A549 (cell line): ENCODE results near the gene ROR2. TPM values are rescaled to one million over a fixed set of nuclear protein-coding genes. Genes with fewer than 3 reads are reported as not detected.

Experiments used
- ATAC-seq, 2 experiments: fragments of 200-7000 bp in 1 of 2; fragments of >200 bp in 1 of 2; cut with Nextera tagmentation in 1 of 2; cut with Tn5 transposase in 1 of 2; 3 replicates each; pipeline versions ENCODE4 v1.8.0 to v1.9.1; 2018 to 2020; ENCODE audit warnings: mild to moderate bottlenecking in 1 of 2, moderate library complexity in 1 of 2
- CTCF ChIA-PET: fragments of 300-600 bp; sonication (Branson Sonifier 250); formaldehyde crosslinking; extraction: SDS; loops from one replicate; lab custom pipeline; 2021; ENCODE audit warnings: antibody characterized with exemption, inconsistent platforms; lab: Yijun Ruan, JAX
- POLR2A ChIA-PET: fragments of 350-600 bp; formaldehyde crosslinking; extraction: SDS; loops from one replicate; lab custom pipeline; 2021; ENCODE audit warnings: antibody characterized with exemption, inconsistent platforms; lab: Yijun Ruan, JAX
- DNase-seq, 2 experiments: peaks; one replicate each; pipeline versions ENCODE4 v3.0.0 to v3.0.0-alpha.2; 2011 to 2016; ENCODE audit warnings: low read depth in 1 of 2, low spot score in 1 of 2
- FAIRE-seq: peaks from 2 replicates; lab custom pipeline; 2011; peaks lifted over from hg19 to GRCh38; lab: Jason Lieb, UNC
- H3K27ac ChIP-seq, 2 experiments: fragments of >200 bp; sonication (Bioruptor Twin); formaldehyde crosslinking; 3 replicates each; pipeline ENCODE4 v1.5.1; 2016 to 2017
- H3K4me1 ChIP-seq: fragments of >200 bp; sonication (Bioruptor Twin); formaldehyde crosslinking; 3 replicates; pipeline ENCODE4 v1.6.1; 2016
- H3K4me2 ChIP-seq: fragments of >200 bp; sonication (Bioruptor Twin); formaldehyde crosslinking; 3 replicates; pipeline ENCODE4 v1.6.1; 2016
- H3K4me3 ChIP-seq: fragments of >200 bp; sonication (Bioruptor Twin); formaldehyde crosslinking; 3 replicates; pipeline ENCODE4 v1.5.1; 2016
- H3K9me3 ChIP-seq: fragments of >200 bp; sonication (Bioruptor Twin); formaldehyde crosslinking; 3 replicates; pipeline ENCODE4 v1.6.1; 2016
- CBX2 ChIP-seq: fragments of 200-600 bp; sonication (generic); IDR thresholded peaks from 2 replicates; pipeline ENCODE4 v1.6.1; 2016; ENCODE audit warnings: low read depth, mild to moderate bottlenecking, borderline replicate concordance
- CBX8 ChIP-seq: fragments of 200-600 bp; sonication (generic); IDR thresholded peaks from 2 replicates; pipeline ENCODE4 v1.6.1; 2016
- CTCF ChIP-seq: fragments of >200 bp; sonication (Bioruptor Twin); formaldehyde crosslinking; IDR thresholded peaks from 3 replicates; pipeline ENCODE4 v1.5.1; 2016
- EHMT2 ChIP-seq: fragments of 200-600 bp; sonication (generic); IDR thresholded peaks from 2 replicates; pipeline ENCODE4 v1.6.1; 2016; ENCODE audit warnings: antibody characterized with exemption, low read depth, mild to moderate bottlenecking, moderate library complexity
- FOSB ChIP-seq: fragments of 250-450 bp; sonication (Bioruptor Pico); IDR thresholded peaks from 2 replicates; pipeline ENCODE4 v1.5.0; 2020; ENCODE audit warnings: mild to moderate bottlenecking, moderate library complexity
- GATA3 ChIP-seq: IDR thresholded peaks from 2 replicates; pipeline ENCODE4 v1.6.1; 2012; ENCODE audit warnings: borderline replicate concordance
- HOXA7 ChIP-seq: fragments of 250-450 bp; sonication (Bioruptor Pico); IDR thresholded peaks from 2 replicates; pipeline ENCODE4 v1.5.0; 2020; ENCODE audit warnings: mild to moderate bottlenecking, moderate library complexity
- HOXB13 ChIP-seq: fragments of 250-450 bp; sonication (Bioruptor Pico); IDR thresholded peaks from 2 replicates; pipeline ENCODE4 v1.5.0; 2020; ENCODE audit warnings: low read depth, mild to moderate bottlenecking, moderate library complexity
- HOXB5 ChIP-seq: fragments of 250-450 bp; sonication (Bioruptor Pico); IDR thresholded peaks from 2 replicates; pipeline ENCODE4 v1.5.0; 2020; ENCODE audit warnings: mild to moderate bottlenecking, moderate library complexity
- JUNB ChIP-seq: fragments of >200 bp; sonication (Bioruptor Twin); formaldehyde crosslinking; IDR thresholded peaks from 2 replicates; pipeline ENCODE4 v1.6.1; 2016
- KDM1A ChIP-seq: fragments of 200-600 bp; sonication (generic); IDR thresholded peaks from 2 replicates; pipeline ENCODE4 v1.6.1; 2016; ENCODE audit warnings: low read depth, mild to moderate bottlenecking
- PBX3 ChIP-seq: IDR thresholded peaks from 2 replicates; pipeline ENCODE4 v1.6.1; 2012
- PHF8 ChIP-seq: fragments of 200-600 bp; sonication (generic); IDR thresholded peaks from 2 replicates; pipeline ENCODE4 v1.6.1; 2016; ENCODE audit warnings: low read depth, mild to moderate bottlenecking, antibody characterized with exemption, moderate library complexity, borderline replicate concordance
- RCOR1 ChIP-seq: fragments of 150-350 bp; IDR thresholded peaks from 2 replicates; pipeline ENCODE4 v1.6.1; 2014; ENCODE audit warnings: antibody characterized with exemption, low read length, low read depth
- REST ChIP-seq: fragments of 200-600 bp; sonication (generic); IDR thresholded peaks from 2 replicates; pipeline ENCODE4 v1.6.1; 2016; ENCODE audit warnings: antibody characterized with exemption, mild to moderate bottlenecking, moderate library complexity
- SMC3 ChIP-seq: fragments of >200 bp; sonication (Bioruptor Twin); formaldehyde crosslinking; IDR thresholded peaks from 3 replicates; pipeline ENCODE4 v1.6.1; 2018; ENCODE audit warnings: inconsistent platforms
- ZSCAN20 ChIP-seq: fragments of 250-450 bp; sonication (Bioruptor Pico); IDR thresholded peaks from 2 replicates; pipeline ENCODE4 v1.8.0; 2022; ENCODE audit warnings: mild to moderate bottlenecking, moderate library complexity
- WGBS: methylation state at CpG from one replicate; pipeline ENCODE4 v1.1.6; 2017; ENCODE audit errors: missing lambda C conversion rate; 5-methylcytosine and 5-hydroxymethylcytosine counted together
- polyA plus RNA-seq, 4 experiments: library from polyadenylated mRNA; depleted of rRNA in 3 of 4; stranded (reverse); fragments of >200 nt; fragmentation: RNase III in 1 of 4; extraction: RNeasy Plus Mini Kit Qiagen cat#74134 plus additional on column Dnase treatment in 1 of 4; gene quantifications; 2 replicates in 3 of 4; 3 replicates in 1 of 4; pipeline ENCODE4 v1.2.3, GENCODE V29; 2011 to 2017

ROR2 gene
- polyA plus RNA-seq, 2 of the 4 experiments (the other 2 are of a cell fraction): 0.12 to 0.53 TPM

GRCh38 chr9:91777292-91777830 lies 172.7 kb downstream of the ROR2 start:
- POLR2A ChIA-PET: no interaction called here
- no peak for FAIRE-seq

More at GRCh38 chr9:91777292-91777830, 172.7 kb downstream of the ROR2 start:
- Histone ChIP-seq H3K27ac (no peak overlapping the region), H3K4me1 (no peaks in the 10 kb centered on the region), H3K4me3 (no peak overlapping the region), H3K4me2 (no peak overlapping the region), H3K9me3 (no peaks in the 10 kb centered on the region)
- CTCF ChIA-PET: interaction anchor here (0.6 to 3.4 kb wide), 6 partner anchors 13 to 881 kb away, joined by 3 to 35 read pairs (median 18); partner anchors contain the start of gene ROR2
- TF ChIP-seq HOXB5: no peak
- no peak for TF ChIP-seq REST
- no peak for TF ChIP-seq FOSB
- TF ChIP-seq SMC3: no peak
- TF ChIP-seq RCOR1: no peak
- no peak for TF ChIP-seq PBX3
- TF ChIP-seq CBX2: no peak
- TF ChIP-seq CTCF: no peak
- TF ChIP-seq HOXA7 (CRISPR knock-in tag): no peak
- no peak for TF ChIP-seq EHMT2
- no peak for TF ChIP-seq CBX8
- no peak for TF ChIP-seq JUNB
- no peak for TF ChIP-seq PHF8
- no peak for TF ChIP-seq KDM1A
- no peak for TF ChIP-seq ZSCAN20 (CRISPR knock-in tag)
- TF ChIP-seq GATA3: no peak
- TF ChIP-seq HOXB13 (CRISPR knock-in tag): no peak
- DNase-seq (no peak), ATAC-seq (no peak)
- WGBS: 38% methylated on average over 4 of the region's 4 CpGs
